GM18519 (cell line): ENCODE data around the gene SLC35E2B.
A peak's percentile ranks its signal among the peaks of the same experiment; 100 is the strongest.

Experiments used
- ATAC-seq: cut with Tn5 transposase; IDR thresholded peaks from one replicate; pipeline ENCODE4 v1.9.1; 2021; ENCODE audit warnings: mild to moderate bottlenecking, moderate library complexity; ENCODE audit not compliant: unreplicated experiment, low FRiP score

Gene SLC35E2B

GRCh38 chr1:1615256-1616044 is 77.1 kb downstream of the SLC35E2B start, which contains the start of gene MIB2:
TSS of gene MIB2 (plus strand) at chr1:1615500. CDS start at chr1:1623453, 7,953 bp downstream.
- ATAC-seq, result peak; percentile 82

GRCh38 chr1:1614954-1615255 is 77.7 kb downstream of the SLC35E2B start:
- ATAC-seq, result no peak

- no peak for ATAC-seq
These were observed 78.2 kb downstream of the SLC35E2B start for GRCh38 chr1:1614204-1614953.

- ATAC-seq, result no peak
These were observed 79.0 kb downstream of the SLC35E2B start for GRCh38 chr1:1613509-1614082.

GRCh38 chr1:1612104-1612400 is 80.5 kb downstream of the SLC35E2B start:
- ATAC-seq, result no peak

GRCh38 chr1:1610796-1611195 is 81.8 kb downstream of the SLC35E2B start:
- ATAC-seq, result no peak

GRCh38 chr1:1609822-1610485 is 82.6 kb downstream of the SLC35E2B start:
- ATAC-seq, result no peak
